Esophagus mucosa (tissue), 1 donor: ENCODE results near the gene BAAT. TPM values are rescaled to one million over a fixed set of nuclear protein-coding genes. Genes with fewer than 3 reads are reported as not detected.
"Not testable (repeated sequence)": the region's sequence is repeated elsewhere in the genome, so short reads cannot be mapped to it uniquely, and the experiment has no call there.

Experiments used
- ATAC-seq: fragments of 200-7000 bp; cut with Tn5 transposase; one replicate; pipeline ENCODE4 v1.9.1; 2020
- total RNA-seq: library from RNA; stranded (reverse); gene quantifications from one replicate; pipeline ENCODE4 v1.2.4, GENCODE V29; 2023
- donor health status: DM: yes; HTN: yes; CAD: no.

BAAT gene
- 0.08 TPM for total RNA-seq

GRCh38 chr9:101384873-101385536 lies at the start of gene BAAT:
TSS of gene BAAT (minus strand) at chr9:101385006. CDS start at chr9:101371404, 13,602 bp downstream.
- ATAC-seq, result not testable (repeated sequence)

GRCh38 chr9:101433229-101433628 lies 48.4 kb upstream of the BAAT start:
- ATAC-seq, result no peak

GRCh38 chr9:101432740-101433139 lies 47.9 kb upstream of the BAAT start:
- no peak for ATAC-seq

GRCh38 chr9:101432171-101432570 lies 47.4 kb upstream of the BAAT start:
- ATAC-seq, result no peak

GRCh38 chr9:101429736-101430135 lies 44.9 kb upstream of the BAAT start:
- ATAC-seq, result no peak

GRCh38 chr9:101428909-101429308 lies 44.1 kb upstream of the BAAT start:
- ATAC-seq, result no peak

- peak; percentile 32 for ATAC-seq
These were observed 43.3 kb upstream of the BAAT start for GRCh38 chr9:101427957-101428655.

GRCh38 chr9:101427358-101427757 lies 42.6 kb upstream of the BAAT start:
- no peak for ATAC-seq

- ATAC-seq, result no peak
These were observed 36.9 kb upstream of the BAAT start for GRCh38 chr9:101421653-101422065.

GRCh38 chr9:101419863-101420262 lies 35.1 kb upstream of the BAAT start:
- ATAC-seq, result no peak

GRCh38 chr9:101418518-101419430 lies 34.0 kb upstream of the BAAT start:
- no peak for ATAC-seq

- ATAC-seq, result no peak
These were observed 33.2 kb upstream of the BAAT start for GRCh38 chr9:101417977-101418376.

- ATAC-seq, result no peak
These were observed 32.6 kb upstream of the BAAT start for GRCh38 chr9:101417389-101417788.

- ATAC-seq, result no peak
These were observed 30.8 kb upstream of the BAAT start for GRCh38 chr9:101415578-101415977.

GRCh38 chr9:101414839-101415238 lies 30.0 kb upstream of the BAAT start:
- ATAC-seq, result no peak

- no peak for ATAC-seq
These were observed 24.3 kb upstream of the BAAT start for GRCh38 chr9:101409079-101409477.

GRCh38 chr9:101408374-101409078 lies 23.7 kb upstream of the BAAT start:
- no peak for ATAC-seq

- ATAC-seq, result no peak
These were observed 18.9 kb upstream of the BAAT start for GRCh38 chr9:101403516-101404285.

GRCh38 chr9:101400120-101400519 lies 15.3 kb upstream of the BAAT start:
- ATAC-seq, result no peak

- no peak for ATAC-seq
These were observed 14.8 kb upstream of the BAAT start for GRCh38 chr9:101399643-101399970.

GRCh38 chr9:101398930-101399642 lies 14.3 kb upstream of the BAAT start:
- ATAC-seq, result no peak
